ENCODE data around the gene DPF3. TPM values are rescaled to one million over a fixed set of nuclear protein-coding genes. Genes with fewer than 3 reads are reported as not detected.

The DPF3 gene
- total and polyA plus RNA-seq, 9 donors = 1.3 to 3.9 (median 1.9) TPM

- Histone ChIP-seq H3K27ac (ENCODE audit: low read length) (no peak overlapping the region), H3K36me3 (ENCODE audit: control insufficient read depth, insufficient read depth, low read length) (no peaks in the 10 kb centered on the region), H3K4me3 (ENCODE audit: low read length) (no peak overlapping the region), H3K4me1 (ENCODE audit: control insufficient read depth, insufficient read depth, low read length) (no peaks in the 10 kb centered on the region), H3K9me3 (replicated peaks; ENCODE audit: control insufficient read depth, low read depth, low read length) (no peaks in the 10 kb centered on the region), H3K27me3 (ENCODE audit: control insufficient read depth, insufficient read depth, low read length) (peaks cover 4% of the 10 kb centered on the region)
- WGBS (ENCODE audit: insufficient coverage) = 53% methylated on average over 1 of the region's 1 CpG
- DNase-seq = no peak
Measured at GRCh38 chr14:72632727-72633126, 261.2 kb downstream of the DPF3 start.

DNA sequence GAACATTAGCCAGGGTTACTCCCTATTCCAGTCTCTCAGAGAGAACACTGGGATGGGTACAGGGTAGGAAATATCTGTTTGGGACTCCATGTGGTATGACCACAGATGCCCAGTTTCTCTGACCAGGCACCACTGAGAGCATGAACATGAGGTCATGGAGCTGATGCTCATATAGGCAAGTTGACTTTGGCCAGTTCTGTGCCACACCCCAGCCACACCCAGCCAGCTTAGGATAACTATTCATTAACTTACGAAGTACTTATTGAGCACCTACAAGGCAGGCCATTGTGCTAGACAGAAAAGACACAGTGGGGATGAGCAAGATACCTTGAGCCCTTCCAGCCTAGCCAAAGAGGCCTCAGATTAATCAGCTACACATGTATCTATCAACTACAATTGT, 262.5 kb downstream of the DPF3 start:
- no CpG with 5 or more reads among the region's 1 CpG for WGBS (ENCODE audit: insufficient coverage)
- no peaks in the 10 kb centered on the region for H3K9me3 ChIP-seq (replicated peaks; ENCODE audit: control insufficient read depth, low read depth, low read length)
- no peak overlapping the region for H3K4me3 ChIP-seq (ENCODE audit: low read length)
- no peaks in the 10 kb centered on the region for H3K36me3 ChIP-seq (ENCODE audit: control insufficient read depth, insufficient read depth, low read length)
- no peaks in the 10 kb centered on the region for H3K4me1 ChIP-seq (ENCODE audit: control insufficient read depth, insufficient read depth, low read length)
- no peak overlapping the region for H3K27ac ChIP-seq (ENCODE audit: low read length)
- no peak for DNase-seq
- H3K27me3 ChIP-seq (ENCODE audit: control insufficient read depth, insufficient read depth, low read length) = no peaks in the 10 kb centered on the region

DNA sequence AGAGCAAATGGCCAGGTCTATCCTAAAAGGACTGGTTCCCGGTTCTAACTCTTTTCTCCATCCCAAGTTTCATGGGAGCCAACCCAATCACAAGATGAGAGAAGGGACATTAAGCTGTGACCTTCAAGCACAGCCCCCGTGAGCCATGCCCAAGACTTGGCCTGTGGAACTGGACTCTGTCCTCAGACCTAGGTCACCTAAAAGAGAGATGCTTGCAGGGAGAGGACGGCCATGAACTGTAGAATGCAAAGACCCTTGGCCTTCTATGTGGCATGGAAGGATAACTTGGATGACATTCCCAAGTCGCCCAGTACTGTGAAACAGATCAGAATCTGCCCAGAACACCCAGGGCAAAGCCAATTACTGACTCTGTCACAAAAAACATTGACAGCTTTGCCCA, 263.5 kb downstream of the DPF3 start:
- no peak for DNase-seq
- Histone ChIP-seq H3K4me3 (ENCODE audit: low read length) (no peak overlapping the region), H3K27ac (ENCODE audit: low read length) (no peak overlapping the region), H3K9me3 (replicated peaks; ENCODE audit: control insufficient read depth, low read depth, low read length) (no peaks in the 10 kb centered on the region), H3K36me3 (ENCODE audit: control insufficient read depth, insufficient read depth, low read length) (no peaks in the 10 kb centered on the region), H3K4me1 (ENCODE audit: control insufficient read depth, insufficient read depth, low read length) (no peaks in the 10 kb centered on the region), H3K27me3 (ENCODE audit: control insufficient read depth, insufficient read depth, low read length) (no peaks in the 10 kb centered on the region)
- WGBS (ENCODE audit: insufficient coverage) = 83% methylated on average over 3 of the region's 4 CpGs

DNA sequence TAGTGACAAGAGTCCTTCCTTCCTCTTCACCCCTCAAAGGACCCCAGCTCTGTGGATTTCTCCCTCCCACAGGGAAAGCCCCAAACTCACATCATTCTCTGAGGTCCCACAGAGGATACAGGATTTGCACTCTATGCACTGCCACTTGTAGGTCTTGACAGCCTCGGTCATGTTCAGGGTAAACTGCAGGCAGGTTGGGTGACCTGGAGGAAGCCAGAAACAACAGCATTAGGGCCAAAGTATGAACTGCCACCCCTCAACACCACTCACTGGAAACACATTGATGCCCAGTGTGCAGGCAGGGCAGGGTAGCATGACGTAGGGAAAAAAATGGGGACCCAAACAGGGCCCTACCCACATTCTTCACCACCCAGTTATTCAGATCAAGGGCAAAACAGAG, 264.4 kb downstream of the DPF3 start:
- Histone ChIP-seq H3K27me3 (ENCODE audit: control insufficient read depth, insufficient read depth, low read length) (no peaks in the 10 kb centered on the region), H3K4me3 (ENCODE audit: low read length) (no peak overlapping the region), H3K9me3 (replicated peaks; ENCODE audit: control insufficient read depth, low read depth, low read length) (no peaks in the 10 kb centered on the region), H3K27ac (ENCODE audit: low read length) (no peak overlapping the region), H3K36me3 (ENCODE audit: control insufficient read depth, insufficient read depth, low read length) (no peaks in the 10 kb centered on the region), H3K4me1 (ENCODE audit: control insufficient read depth, insufficient read depth, low read length) (no peaks in the 10 kb centered on the region)
- 100% methylated on average over 1 of the region's 2 CpGs for WGBS (ENCODE audit: insufficient coverage)
- no peak for DNase-seq

GRCh38 chr14:72625689-72626088, 268.2 kb downstream of the DPF3 start:
- H3K27me3 ChIP-seq (ENCODE audit: control insufficient read depth, insufficient read depth, low read length) = no peaks in the 10 kb centered on the region
- H3K36me3 ChIP-seq (ENCODE audit: control insufficient read depth, insufficient read depth, low read length) = no peaks in the 10 kb centered on the region
- H3K27ac ChIP-seq (ENCODE audit: low read length) = no peak overlapping the region
- DNase-seq = no peak
- H3K4me3 ChIP-seq (ENCODE audit: low read length) = no peak overlapping the region
- WGBS (ENCODE audit: insufficient coverage) = no CpG with 5 or more reads among the region's 2 CpGs
- H3K9me3 ChIP-seq (replicated peaks; ENCODE audit: control insufficient read depth, low read depth, low read length) = no peaks in the 10 kb centered on the region
- H3K4me1 ChIP-seq (ENCODE audit: control insufficient read depth, insufficient read depth, low read length) = no peaks in the 10 kb centered on the region

- H3K4me3 ChIP-seq (ENCODE audit: low read length) = no peak overlapping the region
- no peak overlapping the region for H3K27ac ChIP-seq (ENCODE audit: low read length)
- 74% methylated on average over 6 of the region's 6 CpGs for WGBS (ENCODE audit: insufficient coverage)
- no peaks in the 10 kb centered on the region for H3K9me3 ChIP-seq (replicated peaks; ENCODE audit: control insufficient read depth, low read depth, low read length)
- no peak for DNase-seq
- no peaks in the 10 kb centered on the region for H3K36me3 ChIP-seq (ENCODE audit: control insufficient read depth, insufficient read depth, low read length)
- no peaks in the 10 kb centered on the region for H3K27me3 ChIP-seq (ENCODE audit: control insufficient read depth, insufficient read depth, low read length)
- peaks cover 27% of the 10 kb centered on the region for H3K4me1 ChIP-seq (ENCODE audit: control insufficient read depth, insufficient read depth, low read length)
Measured at GRCh38 chr14:72621387-72622065, 272.4 kb downstream of the DPF3 start.

DNA sequence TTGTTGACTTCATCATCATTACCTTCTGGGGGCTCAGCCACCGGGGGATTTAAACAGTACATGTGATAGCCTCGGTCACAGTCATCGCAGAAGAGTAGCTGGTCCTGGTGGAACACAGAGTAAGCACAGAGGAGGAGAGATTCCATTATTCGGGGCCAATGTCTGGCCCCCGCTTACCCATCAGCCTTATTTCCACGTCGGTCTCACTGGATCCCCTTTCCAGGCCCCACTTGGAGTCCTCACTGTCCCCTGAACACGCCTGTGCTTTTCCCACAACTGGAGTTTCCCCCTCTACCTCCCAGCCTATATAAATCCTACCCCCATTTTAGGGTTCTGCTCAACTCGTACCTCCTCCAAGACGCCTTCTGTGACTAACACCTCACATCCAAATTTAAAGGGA, 274.0 kb downstream of the DPF3 start:
- no peaks in the 10 kb centered on the region for H3K27me3 ChIP-seq (ENCODE audit: control insufficient read depth, insufficient read depth, low read length)
- WGBS (ENCODE audit: insufficient coverage) = 92% methylated on average over 7 of the region's 10 CpGs
- H3K4me1 ChIP-seq (ENCODE audit: control insufficient read depth, insufficient read depth, low read length) = peaks cover 43% of the 10 kb centered on the region
- H3K9me3 ChIP-seq (replicated peaks; ENCODE audit: control insufficient read depth, low read depth, low read length) = no peaks in the 10 kb centered on the region
- DNase-seq = no peak
- no peaks in the 10 kb centered on the region for H3K36me3 ChIP-seq (ENCODE audit: control insufficient read depth, insufficient read depth, low read length)
- no peak overlapping the region for H3K4me3 ChIP-seq (ENCODE audit: low read length)
- no peak overlapping the region for H3K27ac ChIP-seq (ENCODE audit: low read length)

- H3K27me3 ChIP-seq (ENCODE audit: control insufficient read depth, insufficient read depth, low read length) = no peaks in the 10 kb centered on the region
- no peak for DNase-seq
- peaks cover 49% of the 10 kb centered on the region for H3K4me1 ChIP-seq (ENCODE audit: control insufficient read depth, insufficient read depth, low read length)
- H3K27ac ChIP-seq (ENCODE audit: low read length) = peak overlapping the region; percentile 87
- WGBS (ENCODE audit: insufficient coverage) = 62% methylated on average over 6 of the region's 8 CpGs
- H3K36me3 ChIP-seq (ENCODE audit: control insufficient read depth, insufficient read depth, low read length) = no peaks in the 10 kb centered on the region
- no peak overlapping the region for H3K4me3 ChIP-seq (ENCODE audit: low read length)
- no peaks in the 10 kb centered on the region for H3K9me3 ChIP-seq (replicated peaks; ENCODE audit: control insufficient read depth, low read depth, low read length)
Measured at GRCh38 chr14:72619111-72619571, 274.8 kb downstream of the DPF3 start.

GRCh38 chr14:72618424-72618823, 275.5 kb downstream of the DPF3 start:
- 100% methylated on average over 2 of the region's 7 CpGs for WGBS (ENCODE audit: insufficient coverage)
- Histone ChIP-seq H3K9me3 (replicated peaks; ENCODE audit: control insufficient read depth, low read depth, low read length) (no peaks in the 10 kb centered on the region), H3K27me3 (ENCODE audit: control insufficient read depth, insufficient read depth, low read length) (no peaks in the 10 kb centered on the region), H3K36me3 (ENCODE audit: control insufficient read depth, insufficient read depth, low read length) (no peaks in the 10 kb centered on the region), H3K4me1 (ENCODE audit: control insufficient read depth, insufficient read depth, low read length) (peaks cover 56% of the 10 kb centered on the region), H3K27ac (ENCODE audit: low read length) (peak overlapping the region; percentile 87), H3K4me3 (ENCODE audit: low read length) (no peak overlapping the region)
- peak; percentile 15 for DNase-seq

DNA sequence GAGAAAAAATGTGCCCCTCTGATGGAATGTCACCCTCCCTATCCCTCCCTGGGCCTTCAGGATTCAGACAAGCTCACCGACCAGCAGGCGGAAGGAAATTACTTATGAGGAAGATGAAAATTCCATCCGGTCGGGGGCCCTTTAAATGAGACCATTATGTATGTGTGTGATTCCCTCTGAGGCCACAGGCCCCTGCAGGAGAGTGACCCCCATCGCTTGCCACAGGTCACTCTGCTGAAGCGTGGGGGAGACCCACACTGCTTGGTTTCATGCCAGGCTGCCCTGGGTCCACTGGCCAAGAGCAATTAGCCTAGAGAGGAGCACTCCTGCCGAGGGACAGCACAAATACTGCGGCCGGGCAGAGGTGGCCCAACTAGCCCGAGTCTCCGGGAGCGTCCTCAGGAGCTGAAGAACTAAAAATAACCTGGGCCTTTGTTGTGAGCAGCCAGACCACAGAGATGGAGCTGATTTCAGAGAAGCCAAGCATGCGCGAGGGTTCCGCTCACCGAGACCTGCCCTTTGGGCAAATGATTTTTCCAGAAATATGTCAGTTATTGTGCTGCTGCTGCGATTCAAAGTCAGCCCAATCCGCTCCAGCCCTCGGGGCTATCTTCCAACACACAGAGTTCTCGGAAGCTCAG, 276.4 kb downstream of the DPF3 start:
- Histone ChIP-seq H3K36me3 (ENCODE audit: control insufficient read depth, insufficient read depth, low read length) (no peaks in the 10 kb centered on the region), H3K4me3 (ENCODE audit: low read length) (no peak overlapping the region), H3K9me3 (replicated peaks; ENCODE audit: control insufficient read depth, low read depth, low read length) (no peaks in the 10 kb centered on the region), H3K27me3 (ENCODE audit: control insufficient read depth, insufficient read depth, low read length) (no peaks in the 10 kb centered on the region), H3K4me1 (ENCODE audit: control insufficient read depth, insufficient read depth, low read length) (peaks cover 61% of the 10 kb centered on the region), H3K27ac (ENCODE audit: low read length) (peak overlapping the region; percentile 87)
- WGBS (ENCODE audit: insufficient coverage) = 17% methylated on average over 15 of the region's 20 CpGs
- peak; percentile 89 for DNase-seq

All from muscle of leg (tissue), 11 donors.